Measurements from ENCODE around the gene SLC35A5. TPM values are rescaled to one million over a fixed set of nuclear protein-coding genes. Genes with fewer than 3 reads are reported as not detected.

The SLC35A5 gene
- total and polyA plus RNA-seq, 2 of the 13 experiments (the other 11 are each of a cell fraction or from before 2014, with no cell fraction given), result 15.5 to 26.5 TPM

DNA sequence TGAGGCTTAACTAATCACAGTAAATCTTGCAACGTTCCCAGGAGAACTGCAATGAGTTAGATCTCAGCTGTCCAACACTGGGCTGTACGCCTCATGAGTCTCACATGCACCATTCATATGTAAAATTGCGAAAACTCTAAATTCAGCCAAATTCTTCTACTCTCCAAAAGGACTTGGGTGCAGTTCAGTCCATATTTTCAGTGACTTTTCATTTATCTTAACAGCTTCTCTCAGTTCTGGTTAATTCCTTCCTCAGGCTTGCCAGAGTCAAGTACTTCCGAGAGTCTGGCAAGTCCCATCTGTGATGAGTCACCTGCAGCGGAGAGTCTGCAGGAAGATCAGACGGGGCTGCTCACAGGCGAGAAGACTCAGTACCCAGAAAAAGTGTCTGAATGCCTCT lies 67.6 kb downstream of the SLC35A5 start:
- no peaks in the 10 kb centered on the region for H3K79me2 ChIP-seq (ENCODE audit: insufficient read depth, low read length)
- no TSS peak for BruUV-seq (replicated peaks)
- DNase-seq (ENCODE audit: low spot score) (no peak), FAIRE-seq (no peak), ATAC-seq (no peak)
- no peaks in the 10 kb centered on the region for H4K20me1 ChIP-seq (ENCODE audit: insufficient read depth, low read length)
- no peak for TF ChIP-seq ZNF780A (CRISPR knock-in tag; IDR thresholded peaks at IDR 0.05)
- TF ChIP-seq, protein P1, sequence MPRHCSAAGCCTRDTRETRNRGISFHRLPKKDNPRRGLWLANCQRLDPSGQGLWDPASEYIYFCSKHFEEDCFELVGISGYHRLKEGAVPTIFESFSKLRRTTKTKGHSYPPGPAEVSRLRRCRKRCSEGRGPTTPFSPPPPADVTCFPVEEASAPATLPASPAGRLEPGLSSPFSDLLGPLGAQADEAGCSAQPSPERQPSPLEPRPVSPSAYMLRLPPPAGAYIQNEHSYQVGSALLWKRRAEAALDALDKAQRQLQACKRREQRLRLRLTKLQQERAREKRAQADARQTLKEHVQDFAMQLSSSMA (CRISPR knock-in tag; IDR thresholded peaks at IDR 0.05), result no peak
- TF ChIP-seq ZNF260 (CRISPR knock-in tag; IDR thresholded peaks at IDR 0.05; ENCODE audit: borderline replicate concordance, low read depth), result no peak
- no peak for TF ChIP-seq GATAD2A (CRISPR knock-in tag; IDR thresholded peaks at IDR 0.05)
- TF ChIP-seq PCBP1 (IDR thresholded peaks at IDR 0.05; ENCODE audit: borderline replicate concordance, low read depth, low read length), result no peak
- TF ChIP-seq, protein P2, sequence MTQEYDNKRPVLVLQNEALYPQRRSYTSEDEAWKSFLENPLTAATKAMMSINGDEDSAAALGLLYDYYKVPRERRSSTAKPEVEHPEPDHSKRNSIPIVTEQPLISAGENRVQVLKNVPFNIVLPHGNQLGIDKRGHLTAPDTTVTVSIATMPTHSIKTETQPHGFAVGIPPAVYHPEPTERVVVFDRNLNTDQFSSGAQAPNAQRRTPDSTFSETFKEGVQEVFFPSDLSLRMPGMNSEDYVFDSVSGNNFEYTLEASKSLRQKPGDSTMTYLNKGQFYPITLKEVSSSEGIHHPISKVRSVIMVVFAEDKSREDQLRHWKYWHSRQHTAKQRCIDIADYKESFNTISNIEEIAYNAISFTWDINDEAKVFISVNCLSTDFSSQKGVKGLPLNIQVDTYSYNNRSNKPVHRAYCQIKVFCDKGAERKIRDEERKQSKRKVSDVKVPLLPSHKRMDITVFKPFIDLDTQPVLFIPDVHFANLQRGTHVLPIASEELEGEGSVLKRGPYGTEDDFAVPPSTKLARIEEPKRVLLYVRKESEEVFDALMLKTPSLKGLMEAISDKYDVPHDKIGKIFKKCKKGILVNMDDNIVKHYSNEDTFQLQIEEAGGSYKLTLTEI (CRISPR knock-in tag; conservative IDR thresholded peaks at IDR 0.05), result no peak
- TF ChIP-seq ZNF274 (CRISPR knock-in tag; IDR thresholded peaks at IDR 0.05), result no peak
- H3K9ac ChIP-seq (ENCODE audit: insufficient read depth, low read depth, low read length), result no peak overlapping the region
- H3K9me3 ChIP-seq (ENCODE audit: low read length), result no peaks in the 10 kb centered on the region
- H3K4me1 ChIP-seq (ENCODE audit: insufficient read depth, low read length), result no peaks in the 10 kb centered on the region
- H3K4me2 ChIP-seq (ENCODE audit: low read depth, low read length), result no peak overlapping the region
- intact Hi-C loops (cut with micrococcal nuclease; ENCODE audit: unreplicated experiment) (no loop called here), in situ Hi-C loops (cut with HindIII; ENCODE audit: extremely low pct_ligation_motif_present, low pct_unique_long_range_greater_than_20kb) (no loop called here)
- no peak overlapping the region for H2AFZ ChIP-seq (ENCODE audit: low read length)
- no peak overlapping the region for H3K4me3 ChIP-seq (replicated peaks in 1 of 3; ENCODE audit: insufficient read depth in 1 of 3, low read depth in 2 of 3, low read length in 3 of 3)
- 0 out of 5 replicates have a peak, but pooled peaks cover 0 to 4% of the 10 kb centered on the region in 2 experiments for H3K27me3 ChIP-seq (ENCODE audit: control insufficient read depth in 1 of 2, insufficient read depth in 2 of 2, low read length in 2 of 2)
- H3K27ac ChIP-seq (ENCODE audit: extremely low read length, insufficient read depth, low read length), result no peak overlapping the region
- ChIA-PET CTCF (ENCODE audit: low intra/inter-chr PET ratio, low total read pairs) (no interaction called here), POLR2A (no interaction called here)
- 26% methylated on average over 7 of the region's 7 CpGs for WGBS (ENCODE audit: low lambda C conversion rate)
- no peaks in the 10 kb centered on the region for H3K36me3 ChIP-seq (replicated peaks in 1 of 2; ENCODE audit: control insufficient read depth in 1 of 2, insufficient read depth in 2 of 2, low read length in 2 of 2)

Measured in HepG2 (cell line).